ENCODE results near the gene PSMB11. TPM values are rescaled to one million over a fixed set of nuclear protein-coding genes. Genes with fewer than 3 reads are reported as not detected.

PSMB11 gene
- total and polyA plus RNA-seq, 11 donors = not detected

DNA sequence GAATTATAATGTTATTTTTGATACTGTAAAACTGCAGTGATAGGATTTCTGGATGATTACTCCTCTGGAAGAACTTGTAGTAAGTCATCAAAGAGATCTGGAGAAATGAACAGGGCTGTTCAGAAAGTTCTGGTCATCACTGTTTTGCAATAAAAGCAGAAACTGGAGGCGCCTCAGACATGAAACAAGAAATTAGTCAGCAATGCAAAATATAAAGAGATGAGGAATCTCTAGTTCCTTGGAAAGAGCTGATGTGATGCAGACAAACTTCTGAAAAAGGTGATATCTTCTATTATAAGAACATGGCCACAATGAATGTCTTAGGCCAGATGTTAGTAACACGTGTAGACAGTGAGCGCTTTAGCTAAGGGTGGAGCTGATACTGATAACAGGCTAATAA is 43.4 kb downstream of the PSMB11 start:
- 78 to 83% (median 79%) methylated on average over 3 of the region's 3 CpGs for WGBS, 4 donors
- intact Hi-C loops (cut with DNase I) = no loop called here
- no peak overlapping the region for H3K27ac ChIP-seq

DNA sequence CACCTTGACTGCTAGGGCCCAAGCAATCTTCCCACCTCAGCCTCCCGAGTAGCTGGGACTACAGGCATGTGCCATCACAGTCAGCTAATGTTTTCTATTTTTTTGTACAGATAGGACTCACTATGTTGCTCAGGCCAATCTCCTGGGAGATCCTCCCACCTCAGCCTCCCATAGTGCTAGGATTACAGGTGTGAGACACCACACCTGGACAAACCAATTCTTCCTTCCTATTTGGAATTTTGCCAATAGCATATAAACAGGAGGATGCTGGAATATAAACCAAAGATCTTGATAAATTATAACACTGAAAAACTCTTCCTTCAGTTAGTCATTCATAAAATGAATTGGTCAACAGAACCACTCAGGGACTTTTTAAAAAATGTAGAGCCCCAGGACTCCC is 44.6 kb downstream of the PSMB11 start:
- intact Hi-C loops (cut with DNase I) = no loop called here
- Histone ChIP-seq H3K9me3 (no peaks in the 10 kb centered on the region), H3K4me1 (peaks cover 0 to 23% (median 10%) of the 10 kb centered on the region in 12 donors), H3K27me3 (no peaks in the 10 kb centered on the region), H3K4me3 (no peak overlapping the region), H3K27ac (no peak overlapping the region), H3K36me3 (peaks cover 0 to 100% (median 100%) of the 10 kb centered on the region in 9 donors)
- ATAC-seq (peak in 1 of 4 donors; percentile 38), DNase-seq (no peak)
- 78 to 86% (median 85%) methylated on average over 1 of the region's 1 CpG for WGBS, 4 donors
- TF ChIP-seq POLR2A (IDR thresholded peaks at IDR 0.05) = no peak
- TF ChIP-seq CTCF (IDR thresholded peaks at IDR 0.05) = no peak

More for the DNA sequence above, 43.4 kb downstream of the PSMB11 start:
- Histone ChIP-seq H3K27me3 (no peaks in the 10 kb centered on the region), H3K4me3 (no peak overlapping the region), H3K36me3 (peaks cover 0 to 100% (median 100%) of the 10 kb centered on the region in 9 donors), H3K4me1 (peaks cover 0 to 20% (median 7%) of the 10 kb centered on the region in 12 donors), H3K9me3 (no peaks in the 10 kb centered on the region)
- TF ChIP-seq CTCF (IDR thresholded peaks at IDR 0.05) (no peak), POLR2A (IDR thresholded peaks at IDR 0.05) (no peak)
- ATAC-seq (no peak), DNase-seq (no peak)

GRCh38 chr14:23089498-23090253 is 47.7 kb downstream of the PSMB11 start:
- ATAC-seq (no peak), DNase-seq (no peak)
- 72 to 90% (median 85%) methylated on average over 12 of the region's 12 CpGs for WGBS, 4 donors
- Histone ChIP-seq H3K36me3 (peaks cover 0 to 87% (median 84%) of the 10 kb centered on the region in 9 donors), H3K4me3 (no peak overlapping the region), H3K9me3 (no peaks in the 10 kb centered on the region), H3K4me1 (peaks cover 0 to 46% (median 31%) of the 10 kb centered on the region in 12 donors), H3K27ac (no peak overlapping the region), H3K27me3 (no peaks in the 10 kb centered on the region)
- intact Hi-C loops (cut with DNase I) = loop anchor here in 1 of 10 donors (10.0 kb wide), 1 partner anchor 215 kb away; the partner anchor contains the start of genes BCL2L2 and PPP1R3E
- TF ChIP-seq CTCF (IDR thresholded peaks at IDR 0.05) = no peak
- no peak for TF ChIP-seq POLR2A (IDR thresholded peaks at IDR 0.05)

- WGBS, 4 donors = 24 to 51% (median 39%) methylated on average over 4 of the region's 4 CpGs
- no peaks in the 10 kb centered on the region for H3K27me3 ChIP-seq
- intact Hi-C loops (cut with DNase I) = loop anchor here in 1 of 10 donors (10.0 kb wide), 1 partner anchor 215 kb away; the partner anchor contains the start of genes BCL2L2 and PPP1R3E
- no peak for DNase-seq
- H3K9me3 ChIP-seq = no peaks in the 10 kb centered on the region
- no peak overlapping the region for H3K4me3 ChIP-seq
- H3K36me3 ChIP-seq = peaks cover 0 to 82% (median 79%) of the 10 kb centered on the region in 9 donors
- peaks cover 0 to 46% (median 31%) of the 10 kb centered on the region in 12 donors for H3K4me1 ChIP-seq
- ATAC-seq = no peak
- TF ChIP-seq CTCF (IDR thresholded peaks at IDR 0.05) (no peak), POLR2A (IDR thresholded peaks at IDR 0.05) (no peak)
- no peak overlapping the region for H3K27ac ChIP-seq
These were observed 48.2 kb downstream of the PSMB11 start for GRCh38 chr14:23090254-23090636.

Data from heart left ventricle (tissue), 16 donors.